HepG2 (cell line): Measurements from ENCODE around the gene C14orf119. TPM values are rescaled to one million over a fixed set of nuclear protein-coding genes. Genes with fewer than 3 reads are reported as not detected.

Source experiments
- ELK4 ChIP-seq: sonication (generic); formaldehyde crosslinking; IDR thresholded peaks from 2 replicates; pipeline ENCODE4 v1.9.0; 2021; ENCODE audit warnings: missing genetic modification reagents, borderline replicate concordance
- KMT2B ChIP-seq: IDR thresholded peaks from 2 replicates; pipeline ENCODE4 v1.6.1; 2016; ENCODE audit warnings: missing genetic modification reagents, missing compliant biosample characterization
- NFE2L1 ChIP-seq: sonication (generic); formaldehyde crosslinking; IDR thresholded peaks from 2 replicates; pipeline ENCODE4 v1.4.0; 2020; ENCODE audit warnings: missing genetic modification reagents, mild to moderate bottlenecking, borderline replicate concordance
- PITX1 ChIP-seq: sonication (generic); formaldehyde crosslinking; IDR thresholded peaks from 2 replicates; pipeline ENCODE4 v1.5.1; 2020; ENCODE audit warnings: mild to moderate bottlenecking, missing genetic modification reagents
- RFX1 ChIP-seq: fragments of 450-650 bp; IDR thresholded peaks from 2 replicates; pipeline ENCODE4 v1.6.1; 2017
- RXRA ChIP-seq: sonication (generic); formaldehyde crosslinking; IDR thresholded peaks from 2 replicates; pipeline ENCODE4 v1.5.1; 2020; ENCODE audit warnings: missing genetic modification reagents
- SNAPC4 ChIP-seq: sonication (generic); formaldehyde crosslinking; IDR thresholded peaks from 2 replicates; pipeline ENCODE4 v1.4.0; 2020; ENCODE audit warnings: mild to moderate bottlenecking, missing genetic modification reagents
- SYNCRIP ChIP-seq: fragments of 200-400 bp; formaldehyde crosslinking; IDR thresholded peaks from 2 replicates; pipeline ENCODE4 v1.6.1; 2018; ENCODE audit warnings: mild to moderate bottlenecking, low read depth, low read length; ENCODE audit not compliant: insufficient read depth
- TBP ChIP-seq: sonication (generic); formaldehyde crosslinking; IDR thresholded peaks from 2 replicates; pipeline ENCODE4 v1.5.0; 2020; ENCODE audit warnings: missing genetic modification reagents
- ZGPAT ChIP-seq: IDR thresholded peaks from 2 replicates; pipeline ENCODE4 v1.6.1; 2016; ENCODE audit warnings: mild to moderate bottlenecking
- ZNF121 ChIP-seq: sonication (generic); formaldehyde crosslinking; IDR thresholded peaks from 2 replicates; pipeline ENCODE4 v1.5.0; 2020; ENCODE audit warnings: mild to moderate bottlenecking, missing genetic modification reagents
- ZNF235 ChIP-seq: sonication (generic); formaldehyde crosslinking; IDR thresholded peaks from 2 replicates; pipeline ENCODE4 v1.8.1; 2023; ENCODE audit warnings: mild to moderate bottlenecking, missing genetic modification reagents, borderline replicate concordance
- ZNF263 ChIP-seq: sonication (generic); formaldehyde crosslinking; IDR thresholded peaks from 2 replicates; pipeline ENCODE4 v1.4.0; 2020; ENCODE audit warnings: missing genetic modification reagents
- ZNF354B ChIP-seq: sonication (generic); formaldehyde crosslinking; IDR thresholded peaks from 2 replicates; pipeline ENCODE4 v1.8.0; 2022; ENCODE audit warnings: mild to moderate bottlenecking, missing genetic modification reagents
- ZNF580 ChIP-seq: IDR thresholded peaks from 2 replicates; pipeline ENCODE4 v1.6.1; 2016; ENCODE audit warnings: low read depth, borderline replicate concordance
- ZNF589 ChIP-seq: sonication (generic); formaldehyde crosslinking; conservative IDR thresholded peaks from 2 replicates; pipeline ENCODE4 v1.8.0; 2022; ENCODE audit warnings: mild to moderate bottlenecking, moderate library complexity, missing genetic modification reagents
- ZNF720 ChIP-seq: sonication (generic); formaldehyde crosslinking; IDR thresholded peaks from 2 replicates; pipeline ENCODE4 v1.4.0; 2020; ENCODE audit warnings: missing genetic modification reagents
- ZNF740 ChIP-seq: sonication (generic); formaldehyde crosslinking; IDR thresholded peaks from 2 replicates; pipeline ENCODE4 v1.4.0; 2020; ENCODE audit warnings: missing genetic modification reagents
- ZNF816 ChIP-seq: sonication (generic); formaldehyde crosslinking; IDR thresholded peaks from 2 replicates; pipeline ENCODE4 v1.8.0; 2022; ENCODE audit warnings: missing genetic modification reagents, mild to moderate bottlenecking, borderline replicate concordance
- polyA plus RNA-seq, 8 experiments: library from polyadenylated mRNA; depleted of rRNA in 3 of 8; stranded (reverse) in 7 of 8; unstranded in 1 of 8; fragments of >200 nt; fragmentation: Illumina TruSeq in 4 of 8; extraction: Trizol in 4 of 8; gene quantifications; 2 replicates each; pipeline versions ENCODE4 v1.2.1 to v1.2.3, GENCODE V29; 2011 to 2016; ENCODE audit warnings: low read depth in 4 of 8, missing spikeins in 1 of 8, mixed read lengths in 1 of 8; ENCODE audit not compliant: insufficient read depth in 1 of 8
- total RNA-seq, 5 experiments: library from RNA; depleted of rRNA; stranded (reverse); fragments of >200 nt; fragmentation: Illumina TruSeq; extraction: Trizol; gene quantifications; 2 replicates each; pipeline ENCODE4 v1.2.3, GENCODE V29; 2016; ENCODE audit warnings: low read depth in 1 of 5

The C14orf119 gene
- total and polyA plus RNA-seq, 2 of the 13 experiments (the other 11 are each of a cell fraction or from before 2014, with no cell fraction given), result 117 to 206 TPM

- TF ChIP-seq ZNF740 (CRISPR knock-in tag) (peak; percentile 74; the same call in 1 of the 2 replicates), ZNF121 (CRISPR knock-in tag) (peak; percentile 42; the same call in 1 of the 2 replicates), ZNF354B (CRISPR knock-in tag) (no peak), ZGPAT (CRISPR knock-in tag) (peak; percentile 91), RFX1 (no peak), ZNF720 (no peak), NFE2L1 (CRISPR knock-in tag) (no peak), SYNCRIP (no peak), ZNF263 (CRISPR knock-in tag) (peak; percentile 99), TBP (CRISPR knock-in tag) (0 out of 2 replicates have a peak, but pooled peaks have one; percentile 41), ZNF580 (CRISPR knock-in tag) (peak; percentile 87; the same call in 1 of the 2 replicates), ELK4 (no peak), RXRA (CRISPR knock-in tag) (peak; percentile 73), PITX1 (CRISPR knock-in tag) (peak; percentile 81; the same call in 1 of the 2 replicates), ZNF589 (CRISPR knock-in tag) (no peak), SNAPC4 (peak; percentile 80; the same call in 1 of the 2 replicates), ZNF816 (CRISPR knock-in tag) (peak; percentile 47; the same call in 1 of the 2 replicates), ZNF235 (CRISPR knock-in tag) (peak; percentile 93; the same call in 1 of the 2 replicates), KMT2B (CRISPR knock-in tag) (peak; percentile 82)
Observed at GRCh38 chr14:23071244-23071920, 23.9 kb upstream of the C14orf119 start (continued).
